Bronchial epithelial cell (primary cell): Measurements from ENCODE around the gene CNN3. TPM values are rescaled to one million over a fixed set of nuclear protein-coding genes. Genes with fewer than 3 reads are reported as not detected.

Source experiments
- DNase-seq: peaks from one replicate; pipeline ENCODE4 v3.0.0-alpha.2; 2010; ENCODE audit warnings: low read depth
- FAIRE-seq: peaks from 2 replicates; lab custom pipeline; 2011; peaks lifted over from hg19 to GRCh38; lab: Jason Lieb, UNC
- H3K27me3 ChIP-seq: 2 replicates; pipeline ENCODE4 v1.5.1; 2011; ENCODE audit warnings: low read length; ENCODE audit not compliant: control insufficient read depth, insufficient read depth
- H3K36me3 ChIP-seq: 2 replicates; pipeline ENCODE4 v1.5.1; 2011; ENCODE audit warnings: low read length; ENCODE audit not compliant: control insufficient read depth, insufficient read depth
- H3K4me3 ChIP-seq: 2 replicates; pipeline ENCODE4 v1.5.1; 2011; ENCODE audit warnings: mild to moderate bottlenecking, low read depth, low read length, control low read depth
- CTCF ChIP-seq: IDR thresholded peaks from 2 replicates; pipeline ENCODE4 v1.5.1; 2011; ENCODE audit warnings: mild to moderate bottlenecking, moderate library complexity, low read length, control low read depth, inconsistent platforms; ENCODE audit not compliant: insufficient read depth, severe bottlenecking
- total RNA-seq: library from RNA; depleted of rRNA; stranded (reverse); fragments of >200 nt; gene quantifications from 2 replicates; pipeline ENCODE4 v1.2.1, GENCODE V29; 2014

Gene CNN3
- total RNA-seq, 1 donor from 2014 or later = 33.4 TPM

- FAIRE-seq (no peak), DNase-seq (no peak)
- TF ChIP-seq CTCF = no peak
- Histone ChIP-seq H3K4me3 (no peak overlapping the region), H3K27me3 (no peaks in the 10 kb centered on the region), H3K36me3 (no peaks in the 10 kb centered on the region)
Observed at GRCh38 chr1:94961582-94961981, 34.7 kb upstream of the CNN3 start.

DNA sequence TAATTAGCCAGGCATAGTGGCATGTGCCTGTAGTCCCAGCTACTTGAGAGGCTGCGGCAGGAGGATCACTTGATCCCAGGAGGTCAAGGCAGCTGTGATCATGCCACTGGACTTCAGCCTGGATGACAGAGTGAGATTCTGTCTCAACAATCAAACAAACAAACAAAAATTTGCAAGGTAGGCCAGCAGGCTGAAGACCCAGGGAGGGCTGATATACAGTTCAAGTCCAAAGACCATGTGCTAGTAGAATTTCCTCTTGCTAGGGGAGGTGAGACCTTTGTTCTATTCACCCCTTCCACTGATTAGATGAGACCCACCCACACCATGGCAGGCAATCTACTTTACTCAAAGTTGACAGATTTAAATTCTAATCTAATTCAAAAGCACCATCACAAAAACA lies 31.2 kb upstream of the CNN3 start:
- DNase-seq = no peak
- TF ChIP-seq CTCF = no peak
- Histone ChIP-seq H3K36me3 (no peaks in the 10 kb centered on the region), H3K27me3 (no peaks in the 10 kb centered on the region), H3K4me3 (no peak overlapping the region)
- no peak for FAIRE-seq

GRCh38 chr1:94955767-94956632 lies 29.1 kb upstream of the CNN3 start:
- peak; percentile 55 for DNase-seq

DNA sequence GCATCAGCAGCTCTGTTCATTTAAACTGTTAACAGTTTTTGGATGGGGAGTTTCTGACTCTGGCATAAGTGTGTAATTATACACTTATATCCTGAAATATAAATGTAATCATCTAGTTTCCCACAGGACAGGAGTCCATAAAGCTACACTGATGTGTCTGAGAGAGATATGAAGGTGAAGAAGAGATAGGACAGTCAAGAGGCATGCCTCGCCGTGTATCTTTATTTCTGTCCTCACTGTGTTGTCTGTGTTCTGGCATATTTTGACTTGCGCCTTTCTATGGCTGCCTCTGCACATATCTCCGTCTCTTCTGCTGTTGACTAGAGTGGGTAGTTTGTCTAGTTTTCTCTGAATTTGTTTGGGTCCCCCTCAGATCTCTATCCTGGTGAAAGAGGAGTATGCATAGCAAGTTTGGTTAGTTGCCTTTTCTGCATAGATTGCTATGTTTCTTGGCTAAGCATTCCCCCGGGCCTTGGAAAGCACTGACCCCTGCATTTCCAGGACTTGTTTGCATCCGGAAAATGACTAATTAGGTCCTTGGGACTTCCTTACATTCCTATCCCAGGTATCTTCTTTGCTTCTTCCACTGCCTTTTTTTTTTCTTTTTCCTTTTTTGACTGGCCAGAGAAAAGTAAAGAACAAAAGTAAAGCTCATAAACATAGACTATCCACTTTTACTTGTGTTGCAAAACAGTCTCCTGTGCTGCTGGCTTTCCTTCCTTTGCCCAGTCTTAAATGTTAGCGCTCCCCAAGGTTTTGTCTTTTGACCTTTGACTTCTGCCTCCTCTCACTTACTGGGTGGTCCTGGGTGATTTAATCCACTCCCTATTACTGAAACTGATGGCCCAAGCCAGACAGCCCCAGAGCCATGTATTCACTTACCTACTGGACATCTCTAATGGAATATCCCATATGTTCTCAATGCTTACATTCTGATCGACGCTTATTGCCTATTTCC lies 27.6 kb upstream of the CNN3 start:
- H3K4me3 ChIP-seq = no peak overlapping the region
- FAIRE-seq = no peak
- no peak for TF ChIP-seq CTCF

More at GRCh38 chr1:94955767-94956632, 29.1 kb upstream of the CNN3 start:
- H3K27me3 ChIP-seq = no peaks in the 10 kb centered on the region
- TF ChIP-seq CTCF = no peak
- no peak overlapping the region for H3K4me3 ChIP-seq
- FAIRE-seq = no peak
- no peaks in the 10 kb centered on the region for H3K36me3 ChIP-seq

DNA sequence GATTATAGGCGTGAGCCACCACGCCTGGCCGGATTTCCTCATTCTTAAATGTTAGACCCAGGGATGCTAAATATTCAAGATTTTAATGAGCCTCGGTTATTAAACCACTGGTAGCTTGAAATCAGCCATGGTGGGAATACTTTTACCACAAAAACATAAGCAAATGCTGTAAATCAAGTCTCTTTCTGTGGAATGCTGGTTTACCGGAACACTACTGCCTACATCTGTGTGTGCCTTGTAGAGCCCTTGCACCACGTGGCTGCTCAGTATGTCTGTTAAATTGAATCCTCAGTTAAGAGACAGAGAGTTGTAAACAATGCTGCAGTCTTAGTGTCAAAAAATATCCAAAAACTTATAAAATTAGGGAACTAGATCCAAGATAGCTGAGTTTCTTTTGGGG lies 26.8 kb upstream of the CNN3 start:
- Histone ChIP-seq H3K4me3 (no peak overlapping the region), H3K27me3 (no peaks in the 10 kb centered on the region), H3K36me3 (no peaks in the 10 kb centered on the region)
- DNase-seq = no peak
- no peak for TF ChIP-seq CTCF
- FAIRE-seq = no peak

More for the DNA sequence above, 27.6 kb upstream of the CNN3 start:
- Histone ChIP-seq H3K27me3 (no peaks in the 10 kb centered on the region), H3K36me3 (no peaks in the 10 kb centered on the region)
- DNase-seq = no peak
